ENCODE data around the gene SLFN13. TPM values are rescaled to one million over a fixed set of nuclear protein-coding genes. Genes with fewer than 3 reads are reported as not detected.

Gene SLFN13
- total RNA-seq, 2 experiments from 2014 or later: not detected

- TF ChIP-seq EZH2phosphoT487 (IDR thresholded peaks at IDR 0.05; ENCODE audit: borderline replicate concordance, low read depth, low read length) (no peak), CTCF (conservative IDR thresholded peaks at IDR 0.05; ENCODE audit: low read length) (no peak)
- BruUV-seq (replicated peaks): no TSS peak
- Histone ChIP-seq H3K4me3 (ENCODE audit: low read depth, low read length, poor library complexity, severe bottlenecking) (no peak overlapping the region), H3K79me2 (ENCODE audit: insufficient read depth, low read depth, low read length) (no peaks in the 10 kb centered on the region), H3K9me2 (ENCODE audit: insufficient read depth, low read length) (no peaks in the 10 kb centered on the region), H3K36me3 (ENCODE audit: insufficient read depth, low read length) (no peaks in the 10 kb centered on the region), H2AFZ (ENCODE audit: low read length) (no peak overlapping the region), H3K4me2 (ENCODE audit: low read length) (no peak overlapping the region), H4K20me1 (ENCODE audit: insufficient read depth, low read length) (no peaks in the 10 kb centered on the region), H3K27ac (ENCODE audit: low read depth, low read length, poor library complexity, severe bottlenecking) (no peak overlapping the region), H3K4me1 (ENCODE audit: insufficient read depth, low read length, poor library complexity, severe bottlenecking) (no peaks in the 10 kb centered on the region), H3K9me3 (ENCODE audit: low read length) (no peaks in the 10 kb centered on the region)
- POLR2A ChIA-PET: no interaction called here
- CTCF ChIA-PET (ENCODE audit: unreplicated experiment): no interaction called here
- no peak for DNase-seq (ENCODE audit: low spot score)
- intact Hi-C loops (cut with micrococcal nuclease; ENCODE audit: unreplicated experiment): no loop called here
Observed at GRCh38 chr17:35447499-35447898, 1.1 kb downstream of the SLFN13 start.

GRCh38 chr17:35438433-35438832 lies 10.1 kb downstream of the SLFN13 start:
- Histone ChIP-seq H3K9me3 (ENCODE audit: low read length) (no peaks in the 10 kb centered on the region), H4K20me1 (ENCODE audit: insufficient read depth, low read length) (no peaks in the 10 kb centered on the region), H3K9me2 (ENCODE audit: insufficient read depth, low read length) (no peaks in the 10 kb centered on the region), H3K27ac (ENCODE audit: low read depth, low read length, poor library complexity, severe bottlenecking) (no peak overlapping the region), H3K79me2 (ENCODE audit: insufficient read depth, low read depth, low read length) (no peaks in the 10 kb centered on the region), H3K4me3 (ENCODE audit: low read depth, low read length, poor library complexity, severe bottlenecking) (no peak overlapping the region), H3K36me3 (ENCODE audit: insufficient read depth, low read length) (no peaks in the 10 kb centered on the region), H3K4me2 (ENCODE audit: low read length) (no peak overlapping the region), H3K4me1 (ENCODE audit: insufficient read depth, low read length, poor library complexity, severe bottlenecking) (no peaks in the 10 kb centered on the region), H2AFZ (ENCODE audit: low read length) (no peak overlapping the region)
- BruUV-seq (replicated peaks): no TSS peak
- POLR2A ChIA-PET: interaction anchor here (0.7 kb wide), 1 partner anchor 165 kb away, joined by 3 read pairs; no protein-coding TSS in a partner anchor
- intact Hi-C loops (cut with micrococcal nuclease; ENCODE audit: unreplicated experiment): no loop called here
- TF ChIP-seq EZH2phosphoT487 (IDR thresholded peaks at IDR 0.05; ENCODE audit: borderline replicate concordance, low read depth, low read length) (no peak), CTCF (conservative IDR thresholded peaks at IDR 0.05; ENCODE audit: low read length) (no peak)
- no peak for DNase-seq (ENCODE audit: low spot score)
- CTCF ChIA-PET (ENCODE audit: unreplicated experiment): no interaction called here

GRCh38 chr17:35433075-35433894 lies 15.3 kb downstream of the SLFN13 start:
- Histone ChIP-seq H3K79me2 (ENCODE audit: insufficient read depth, low read depth, low read length) (no peaks in the 10 kb centered on the region), H2AFZ (ENCODE audit: low read length) (no peak overlapping the region), H3K9me3 (ENCODE audit: low read length) (no peaks in the 10 kb centered on the region), H3K36me3 (ENCODE audit: insufficient read depth, low read length) (no peaks in the 10 kb centered on the region), H3K9me2 (ENCODE audit: insufficient read depth, low read length) (no peaks in the 10 kb centered on the region), H3K4me1 (ENCODE audit: insufficient read depth, low read length, poor library complexity, severe bottlenecking) (no peaks in the 10 kb centered on the region), H3K4me3 (ENCODE audit: low read depth, low read length, poor library complexity, severe bottlenecking) (no peak overlapping the region), H3K4me2 (ENCODE audit: low read length) (no peak overlapping the region), H4K20me1 (ENCODE audit: insufficient read depth, low read length) (no peaks in the 10 kb centered on the region), H3K27ac (ENCODE audit: low read depth, low read length, poor library complexity, severe bottlenecking) (no peak overlapping the region)
- ChIA-PET CTCF (ENCODE audit: unreplicated experiment) (no interaction called here), POLR2A (no interaction called here)
- intact Hi-C loops (cut with micrococcal nuclease; ENCODE audit: unreplicated experiment): no loop called here
- BruUV-seq (replicated peaks): no TSS peak
- TF ChIP-seq EZH2phosphoT487 (IDR thresholded peaks at IDR 0.05; ENCODE audit: borderline replicate concordance, low read depth, low read length) (no peak), CTCF (conservative IDR thresholded peaks at IDR 0.05; ENCODE audit: low read length) (no peak)
- no peak for DNase-seq (ENCODE audit: low spot score)
